ENCODE measurements around the gene IL1RAPL2.

GRCh38 chrX:105191878-105192277 is 625.9 kb downstream of the IL1RAPL2 start:
- TF ChIP-seq, protein P1, sequence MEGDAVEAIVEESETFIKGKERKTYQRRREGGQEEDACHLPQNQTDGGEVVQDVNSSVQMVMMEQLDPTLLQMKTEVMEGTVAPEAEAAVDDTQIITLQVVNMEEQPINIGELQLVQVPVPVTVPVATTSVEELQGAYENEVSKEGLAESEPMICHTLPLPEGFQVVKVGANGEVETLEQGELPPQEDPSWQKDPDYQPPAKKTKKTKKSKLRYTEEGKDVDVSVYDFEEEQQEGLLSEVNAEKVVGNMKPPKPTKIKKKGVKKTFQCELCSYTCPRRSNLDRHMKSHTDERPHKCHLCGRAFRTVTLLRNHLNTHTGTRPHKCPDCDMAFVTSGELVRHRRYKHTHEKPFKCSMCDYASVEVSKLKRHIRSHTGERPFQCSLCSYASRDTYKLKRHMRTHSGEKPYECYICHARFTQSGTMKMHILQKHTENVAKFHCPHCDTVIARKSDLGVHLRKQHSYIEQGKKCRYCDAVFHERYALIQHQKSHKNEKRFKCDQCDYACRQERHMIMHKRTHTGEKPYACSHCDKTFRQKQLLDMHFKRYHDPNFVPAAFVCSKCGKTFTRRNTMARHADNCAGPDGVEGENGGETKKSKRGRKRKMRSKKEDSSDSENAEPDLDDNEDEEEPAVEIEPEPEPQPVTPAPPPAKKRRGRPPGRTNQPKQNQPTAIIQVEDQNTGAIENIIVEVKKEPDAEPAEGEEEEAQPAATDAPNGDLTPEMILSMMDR (tag by site-specific recombination; IDR thresholded peaks at IDR 0.05): no peak
- no peak for TF ChIP-seq TCF7L2 (IDR thresholded peaks at IDR 0.05; ENCODE audit: borderline replicate concordance, low read depth, low read length)
- TF ChIP-seq ZNF292 (tag by site-specific recombination; IDR thresholded peaks at IDR 0.05; ENCODE audit: borderline replicate concordance, low read depth): no peak
- TF ChIP-seq ZNF692 (tag by site-specific recombination; IDR thresholded peaks at IDR 0.05): no peak
- TF ChIP-seq, protein P2, sequence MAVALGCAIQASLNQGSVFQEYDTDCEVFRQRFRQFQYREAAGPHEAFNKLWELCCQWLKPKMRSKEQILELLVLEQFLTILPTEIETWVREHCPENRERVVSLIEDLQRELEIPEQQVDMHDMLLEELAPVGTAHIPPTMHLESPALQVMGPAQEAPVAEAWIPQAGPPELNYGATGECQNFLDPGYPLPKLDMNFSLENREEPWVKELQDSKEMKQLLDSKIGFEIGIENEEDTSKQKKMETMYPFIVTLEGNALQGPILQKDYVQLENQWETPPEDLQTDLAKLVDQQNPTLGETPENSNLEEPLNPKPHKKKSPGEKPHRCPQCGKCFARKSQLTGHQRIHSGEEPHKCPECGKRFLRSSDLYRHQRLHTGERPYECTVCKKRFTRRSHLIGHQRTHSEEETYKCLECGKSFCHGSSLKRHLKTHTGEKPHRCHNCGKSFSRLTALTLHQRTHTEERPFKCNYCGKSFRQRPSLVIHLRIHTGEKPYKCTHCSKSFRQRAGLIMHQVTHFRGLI (tag by site-specific recombination; IDR thresholded peaks at IDR 0.05): no peak
- TF ChIP-seq OVOL3 (tag by site-specific recombination; IDR thresholded peaks at IDR 0.05): no peak

Measured in HEK293 (cell line).